ENCODE measurements around the gene POU2F1.

GRCh38 chr1:167171286-167171929 lies 49.3 kb upstream of the POU2F1 start:
- TF ChIP-seq BHLHE40 (IDR thresholded peaks at IDR 0.05; ENCODE audit: low read depth, low read length) (no peak), JUNB (IDR thresholded peaks at IDR 0.05) (no peak), CEBPB (IDR thresholded peaks at IDR 0.05) (no peak), CTCF (IDR thresholded peaks at IDR 0.05) (no peak), ELK1 (IDR thresholded peaks at IDR 0.05; ENCODE audit: low read depth, low read length) (no peak), SMC3 (IDR thresholded peaks at IDR 0.05) (no peak), MYC (IDR thresholded peaks at IDR 0.05; ENCODE audit: borderline replicate concordance, low read length) (no peak), HOXA7 (CRISPR knock-in tag; IDR thresholded peaks at IDR 0.05) (no peak), POLR2A (IDR thresholded peaks at IDR 0.05; ENCODE audit: low read length) (no peak), REST (IDR thresholded peaks at IDR 0.05) (no peak), NR3C1 (IDR thresholded peaks at IDR 0.05) (no peak), JUN (IDR thresholded peaks at IDR 0.05) (no peak)

Measured in A549 (cell line).